LNCaP clone FGC (cell line): ENCODE measurements around the gene DCT.
"Not testable (repeated sequence)": the region's sequence is repeated elsewhere in the genome, so short reads cannot be mapped to it uniquely, and the experiment has no call there.

ENCODE experiments used
- DNase-seq: peaks from one replicate; pipeline ENCODE4 v3.0.0-alpha.2; 2011; ENCODE audit warnings: low read depth
- H3K4me3 ChIP-seq: 2 replicates; pipeline ENCODE4 v1.5.1; 2011; ENCODE audit warnings: mild to moderate bottlenecking, low read depth, low read length, control low read depth
- CTCF ChIP-seq: IDR thresholded peaks from 2 replicates; pipeline ENCODE4 v1.5.1; 2012; ENCODE audit warnings: mild to moderate bottlenecking; ENCODE audit not compliant: control insufficient read depth, insufficient read depth; ENCODE audit errors: extremely low read depth

Gene DCT

GRCh38 chr13:94513026-94513425 lies 33.5 kb upstream of the DCT start:
- no peak overlapping the region for H3K4me3 ChIP-seq
- TF ChIP-seq CTCF: no peak
- no peak for DNase-seq

GRCh38 chr13:94505730-94506129 lies 26.2 kb upstream of the DCT start:
- no peak overlapping the region for H3K4me3 ChIP-seq
- no peak for DNase-seq
- no peak for TF ChIP-seq CTCF

GRCh38 chr13:94503851-94504250 lies 24.4 kb upstream of the DCT start:
- TF ChIP-seq CTCF: no peak
- no peak overlapping the region for H3K4me3 ChIP-seq
- DNase-seq: no peak

- H3K4me3 ChIP-seq, DNase-seq: not testable (repeated sequence)
Measured at GRCh38 chr13:94498831-94499230, 19.3 kb upstream of the DCT start.

GRCh38 chr13:94495806-94496205 lies 16.3 kb upstream of the DCT start:
- no peak for TF ChIP-seq CTCF
- DNase-seq: no peak
- H3K4me3 ChIP-seq: no peak overlapping the region

GRCh38 chr13:94494026-94494425 lies 14.5 kb upstream of the DCT start:
- TF ChIP-seq CTCF: no peak
- no peak for DNase-seq

GRCh38 chr13:94487043-94487442 lies 7.6 kb upstream of the DCT start:
- H3K4me3 ChIP-seq: no peak overlapping the region
- TF ChIP-seq CTCF: no peak
- no peak for DNase-seq

More at GRCh38 chr13:94494026-94494425, 14.5 kb upstream of the DCT start:
- no peak overlapping the region for H3K4me3 ChIP-seq
